ENCODE results near the gene NRXN2. TPM values are rescaled to one million over a fixed set of nuclear protein-coding genes. Genes with fewer than 3 reads are reported as not detected.

Gene NRXN2
- total RNA-seq, 1 experiment from 2014 or later = not detected

GRCh38 chr11:64647019-64647779, 75.8 kb downstream of the NRXN2 start:
- intact Hi-C loops (cut with micrococcal nuclease) = no loop called here
- Mint-ChIP-seq H3K4me1 (ENCODE audit: insufficient read depth, unreplicated experiment) (no peaks in the 10 kb centered on the region), H3K27me3 (ENCODE audit: insufficient read depth, unreplicated experiment) (peaks cover 38% of the 10 kb centered on the region), H3K4me3 (ENCODE audit: unreplicated experiment) (no peak overlapping the region), H3K9me3 (ENCODE audit: unreplicated experiment) (no peaks in the 10 kb centered on the region), H3K27ac (ENCODE audit: low read depth, unreplicated experiment) (no peak overlapping the region), H3K36me3 (ENCODE audit: insufficient read depth, unreplicated experiment) (no peaks in the 10 kb centered on the region)
- BruUV-seq (replicated peaks) = no TSS peak
- ChIA-PET CTCF (interaction anchor here (0.6 to 10.0 kb wide), 4 partner anchors 42 to 443 kb away, joined by 4 to 167 read pairs (median 56); no protein-coding TSS in a partner anchor), POLR2A (no interaction called here)
- DNase-seq (ENCODE audit: unreplicated experiment) = no peak
- no peak for TF ChIP-seq CTCF (IDR thresholded peaks at IDR 0.05; ENCODE audit: unreplicated experiment)

- no peak for TF ChIP-seq CTCF (IDR thresholded peaks at IDR 0.05; ENCODE audit: unreplicated experiment)
- Mint-ChIP-seq H3K27me3 (ENCODE audit: insufficient read depth, unreplicated experiment) (peaks cover 38% of the 10 kb centered on the region), H3K36me3 (ENCODE audit: insufficient read depth, unreplicated experiment) (no peaks in the 10 kb centered on the region), H3K27ac (ENCODE audit: low read depth, unreplicated experiment) (no peak overlapping the region), H3K9me3 (ENCODE audit: unreplicated experiment) (no peaks in the 10 kb centered on the region), H3K4me3 (ENCODE audit: unreplicated experiment) (no peak overlapping the region), H3K4me1 (ENCODE audit: insufficient read depth, unreplicated experiment) (no peaks in the 10 kb centered on the region)
- no peak for DNase-seq (ENCODE audit: unreplicated experiment)
- no TSS peak for BruUV-seq (replicated peaks)
- POLR2A ChIA-PET = no interaction called here
- intact Hi-C loops (cut with micrococcal nuclease) = no loop called here
- CTCF ChIA-PET = interaction anchor here (0.6 to 10.0 kb wide), 8 partner anchors 8 to 253 kb away, joined by 3 to 167 read pairs (median 3); no protein-coding TSS in a partner anchor
Measured at GRCh38 chr11:64644647-64645275, 78.2 kb downstream of the NRXN2 start.

- intact Hi-C loops (cut with micrococcal nuclease) = no loop called here
- Mint-ChIP-seq H3K4me1 (ENCODE audit: insufficient read depth, unreplicated experiment) (no peaks in the 10 kb centered on the region), H3K9me3 (ENCODE audit: unreplicated experiment) (no peaks in the 10 kb centered on the region), H3K36me3 (ENCODE audit: insufficient read depth, unreplicated experiment) (no peaks in the 10 kb centered on the region), H3K27ac (ENCODE audit: low read depth, unreplicated experiment) (no peak overlapping the region), H3K4me3 (ENCODE audit: unreplicated experiment) (no peak overlapping the region), H3K27me3 (ENCODE audit: insufficient read depth, unreplicated experiment) (peaks cover 38% of the 10 kb centered on the region)
- ChIA-PET POLR2A (interaction anchor here (0.5 kb wide), 1 partner anchor 65 kb away, joined by 3 read pairs; no protein-coding TSS in a partner anchor), CTCF (interaction anchor here (0.5 to 10.0 kb wide), 8 partner anchors 8 to 252 kb away, joined by 3 to 167 read pairs (median 3); no protein-coding TSS in a partner anchor)
- BruUV-seq (replicated peaks) = no TSS peak
- TF ChIP-seq CTCF (IDR thresholded peaks at IDR 0.05; ENCODE audit: unreplicated experiment) = no peak
- no peak for DNase-seq (ENCODE audit: unreplicated experiment)
Measured at GRCh38 chr11:64643920-64644646, 78.9 kb downstream of the NRXN2 start.

Data from MCF 10A (cell line).